Stimulated activated CD4-positive, alpha-beta T cell treated with anti-CD3 and anti-CD28 coated beads, TNF-alpha, amount 100 ng/mL, for 1 hour (primary cell): ENCODE results near the gene EDC4.
A peak's percentile ranks its signal among the peaks of the same experiment; 100 is the strongest.
"Not testable (repeated sequence)": the region's sequence is repeated elsewhere in the genome, so short reads cannot be mapped to it uniquely, and the experiment has no call there.

Experiments used
- DNase-seq, 3 donors: peaks; one replicate each; pipeline ENCODE4 v3.0.0-alpha.2; 2020; ENCODE audit warnings: low read depth in 3 of 3, low spot score in 1 of 3

EDC4 gene

DNA sequence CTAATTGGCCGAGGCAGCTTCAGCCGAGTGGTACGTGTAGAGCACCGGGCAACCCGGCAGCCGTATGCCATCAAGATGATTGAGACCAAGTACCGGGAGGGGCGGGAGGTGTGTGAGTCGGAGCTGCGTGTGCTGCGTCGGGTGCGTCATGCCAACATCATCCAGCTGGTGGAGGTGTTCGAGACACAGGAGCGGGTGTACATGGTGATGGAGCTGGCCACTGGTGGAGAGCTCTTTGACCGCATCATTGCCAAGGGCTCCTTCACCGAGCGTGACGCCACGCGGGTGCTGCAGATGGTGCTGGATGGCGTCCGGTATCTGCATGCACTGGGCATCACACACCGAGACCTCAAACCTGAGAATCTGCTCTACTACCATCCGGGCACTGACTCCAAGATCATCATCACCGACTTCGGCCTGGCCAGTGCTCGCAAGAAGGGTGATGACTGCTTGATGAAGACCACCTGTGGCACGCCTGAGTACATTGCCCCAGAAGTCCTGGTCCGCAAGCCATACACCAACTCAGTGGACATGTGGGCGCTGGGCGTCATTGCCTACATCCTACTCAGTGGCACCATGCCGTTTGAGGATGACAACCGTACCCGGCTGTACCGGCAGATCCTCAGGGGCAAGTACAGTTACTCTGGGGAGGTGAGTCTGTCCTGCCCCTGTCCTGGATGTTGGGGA lies 36.3 kb downstream of the EDC4 start:
- DNase-seq: no peak

DNA sequence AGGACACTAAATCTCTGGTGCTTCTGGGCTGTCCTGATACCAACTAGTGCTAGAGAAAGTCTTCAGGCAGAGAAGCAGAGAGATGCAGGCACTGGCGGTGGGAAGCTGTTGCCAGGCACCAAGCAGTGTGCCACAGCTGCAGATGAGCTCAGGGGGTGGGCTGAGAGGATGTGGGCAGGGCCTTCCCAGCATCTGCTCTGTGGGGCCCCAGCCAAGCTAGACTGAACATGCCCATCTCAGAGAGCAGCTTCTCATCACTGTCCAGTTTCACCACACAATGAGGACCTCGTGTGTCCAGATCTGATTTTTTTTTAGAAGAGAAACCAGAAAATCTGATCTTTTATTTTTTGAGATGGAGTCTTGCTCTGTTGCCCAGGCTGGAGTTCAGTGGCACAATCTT lies 37.3 kb downstream of the EDC4 start:
- DNase-seq: no peak

DNA sequence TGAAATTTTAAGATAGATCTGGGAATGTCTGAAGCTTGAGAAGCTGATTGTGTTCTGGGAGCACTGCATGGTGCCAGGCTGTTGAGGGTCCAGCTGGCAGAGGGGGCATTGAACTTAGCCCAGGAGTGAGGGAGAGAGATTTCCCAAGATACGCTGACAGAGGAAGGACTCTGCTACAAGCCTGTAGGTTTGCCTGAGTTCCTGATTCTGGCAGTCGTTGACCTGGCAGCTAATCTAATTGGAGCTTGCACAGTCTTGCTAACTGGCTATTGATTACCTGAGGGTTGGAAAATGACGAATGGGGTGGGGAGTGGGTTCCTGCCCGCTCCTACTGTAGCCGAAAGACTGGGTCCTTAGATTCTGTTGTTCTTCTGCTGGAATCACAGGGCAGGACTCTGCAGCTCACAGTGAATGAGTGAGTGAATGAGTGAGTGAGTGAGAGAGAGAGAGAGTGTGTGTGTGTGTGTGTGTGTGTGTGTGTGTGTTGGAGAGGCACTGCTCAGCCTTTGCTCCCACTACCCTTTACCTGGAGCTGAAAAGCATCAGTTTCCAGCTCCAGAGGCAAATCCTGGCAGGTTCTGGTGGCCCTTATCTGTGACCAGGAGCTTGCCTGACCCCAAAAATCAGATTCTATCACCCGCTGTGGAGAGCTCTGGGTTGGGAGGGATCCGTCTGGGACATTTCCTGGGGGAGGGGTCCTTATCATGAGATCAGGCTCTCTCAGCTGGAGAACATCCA lies 42.1 kb downstream of the EDC4 start:
- no peak for DNase-seq

DNA sequence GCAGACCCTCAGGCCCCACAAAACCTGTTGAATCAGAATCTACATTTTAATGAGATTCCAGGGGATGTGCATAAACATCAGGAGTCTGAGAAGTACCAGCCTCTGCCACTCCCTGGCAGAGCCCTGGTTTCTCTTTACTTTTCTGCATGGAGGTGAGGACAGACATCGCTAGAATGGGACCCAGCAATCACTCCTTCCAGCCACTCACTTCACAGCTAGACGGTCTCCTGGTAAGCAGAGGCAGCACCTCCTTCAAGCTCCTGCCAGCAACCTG lies 42.6 kb downstream of the EDC4 start:
- not testable (repeated sequence) for DNase-seq

DNA sequence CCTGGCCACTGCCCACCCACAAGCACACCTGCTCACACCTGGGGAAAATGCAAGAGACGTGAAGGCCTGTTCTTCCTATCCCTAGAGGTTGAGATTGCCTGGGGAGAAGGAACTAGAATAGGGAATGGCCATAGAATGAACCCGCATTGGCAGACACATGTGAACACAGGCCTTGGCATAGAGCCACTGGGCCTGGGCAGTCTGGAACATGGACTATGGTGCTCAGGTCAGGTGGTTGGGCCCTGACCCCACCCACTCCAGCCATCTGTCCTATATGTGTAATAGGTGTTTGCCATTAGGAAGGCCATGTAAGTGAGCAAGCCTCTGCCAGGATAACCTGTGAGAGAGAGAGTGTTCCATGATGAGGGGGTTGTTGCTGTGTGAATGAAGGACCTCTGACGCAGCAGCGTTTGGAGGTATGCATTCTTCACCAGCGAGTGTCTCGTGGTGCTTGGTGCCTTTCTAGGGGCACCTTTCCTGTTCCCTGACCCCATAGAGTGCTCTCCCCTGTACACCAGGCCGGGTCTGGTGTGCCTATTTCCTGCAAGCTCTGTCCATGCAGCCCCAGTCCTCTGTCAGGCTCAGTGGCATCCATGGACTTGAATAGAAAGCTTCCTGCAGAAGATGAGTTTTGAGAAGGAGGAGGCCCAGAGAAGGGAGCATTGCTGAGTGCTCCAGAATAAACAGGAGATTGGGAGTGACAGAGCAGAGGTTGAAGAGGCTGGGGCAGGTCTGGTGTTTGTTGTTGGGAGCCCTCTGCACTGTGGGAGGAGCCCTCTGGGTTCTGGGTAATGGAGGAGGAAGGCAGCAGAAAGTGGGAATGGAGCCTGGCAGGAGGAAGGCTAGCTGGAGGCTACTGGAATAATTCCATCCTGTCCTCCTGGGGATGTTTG lies 43.2 kb downstream of the EDC4 start:
- DNase-seq: no peak

DNA sequence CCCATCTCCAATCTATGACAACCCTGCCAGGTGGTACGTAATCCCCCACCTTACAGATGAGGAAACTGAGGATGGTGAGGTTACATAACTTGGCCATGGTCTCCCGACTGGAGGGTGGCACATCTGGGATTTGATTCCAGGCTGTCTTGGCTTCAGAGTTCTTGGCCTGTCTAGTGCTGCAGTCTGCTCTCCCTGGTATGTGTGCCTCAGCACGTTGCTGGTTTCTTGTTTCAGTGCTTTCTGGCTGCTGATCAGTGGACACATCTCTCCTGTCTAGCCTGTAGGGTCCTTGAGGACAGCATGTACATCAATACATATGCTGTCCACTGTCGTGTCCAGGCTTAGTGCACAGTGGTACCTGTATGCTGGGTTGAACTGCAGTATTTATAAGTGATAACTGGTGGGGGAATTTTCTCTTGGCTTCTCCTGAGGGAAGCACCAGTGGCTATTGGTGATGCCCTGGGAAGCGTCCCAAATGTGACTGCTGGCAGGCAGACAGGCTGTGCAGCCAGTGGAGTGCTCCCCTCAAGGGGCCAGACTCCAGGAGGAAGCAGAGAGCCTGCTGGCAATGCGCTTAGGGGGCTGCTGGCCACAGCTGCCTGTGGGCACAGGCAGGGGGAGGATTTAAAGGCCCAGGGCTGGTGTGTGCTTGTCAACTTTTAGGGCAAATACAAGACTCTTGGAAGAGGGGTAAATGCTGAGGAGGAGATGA lies 44.4 kb downstream of the EDC4 start:
- no peak for DNase-seq

DNA sequence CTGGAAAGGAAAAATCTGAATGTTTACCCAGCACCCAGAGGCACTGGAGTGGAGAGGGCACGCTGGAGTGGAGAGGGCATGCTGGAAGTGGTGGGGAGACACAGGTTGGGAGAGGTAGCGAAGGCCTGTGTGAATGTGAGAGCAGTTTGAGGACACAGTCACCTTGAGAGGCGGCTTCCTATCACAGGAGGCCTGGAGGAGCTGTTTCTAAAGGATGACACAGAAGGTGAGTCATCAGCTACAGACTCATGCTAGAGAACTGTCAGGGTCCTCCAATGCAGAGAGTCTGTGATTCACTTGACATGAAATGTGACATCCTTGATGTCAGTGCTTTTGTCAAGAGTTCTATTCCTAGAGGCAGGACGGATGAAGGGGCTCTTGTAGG lies 45.0 kb downstream of the EDC4 start:
- DNase-seq: no peak

DNA sequence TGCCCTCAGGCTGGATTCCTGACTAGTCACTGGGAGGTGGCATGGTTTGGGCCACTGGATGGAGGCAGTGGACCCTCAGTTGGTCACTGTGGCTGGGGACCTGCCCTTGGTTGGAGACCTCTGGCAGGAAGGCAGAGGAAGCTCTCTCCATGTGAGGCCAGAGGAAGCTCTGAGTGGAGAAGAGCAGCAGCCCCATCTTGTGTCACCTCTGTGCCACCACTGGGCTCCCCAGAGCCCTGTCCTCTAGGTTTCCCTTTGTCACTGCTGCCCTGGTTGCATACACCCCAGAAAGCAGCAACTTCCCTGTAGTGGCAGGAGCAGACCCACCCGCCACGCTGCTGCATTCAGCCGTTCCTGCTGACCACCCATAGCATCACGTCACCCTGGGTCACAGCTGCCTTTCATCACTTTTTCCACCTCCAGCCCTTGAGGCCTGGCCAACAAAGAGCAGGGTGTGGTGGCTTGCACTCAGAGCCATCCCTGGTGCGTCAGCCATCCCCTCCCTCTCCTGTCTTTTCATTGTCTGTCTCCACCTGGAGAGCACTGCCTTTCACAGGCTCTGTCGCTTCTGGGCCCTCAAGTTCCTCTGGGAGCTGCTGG lies 46.9 kb downstream of the EDC4 start:
- no peak for DNase-seq

DNA sequence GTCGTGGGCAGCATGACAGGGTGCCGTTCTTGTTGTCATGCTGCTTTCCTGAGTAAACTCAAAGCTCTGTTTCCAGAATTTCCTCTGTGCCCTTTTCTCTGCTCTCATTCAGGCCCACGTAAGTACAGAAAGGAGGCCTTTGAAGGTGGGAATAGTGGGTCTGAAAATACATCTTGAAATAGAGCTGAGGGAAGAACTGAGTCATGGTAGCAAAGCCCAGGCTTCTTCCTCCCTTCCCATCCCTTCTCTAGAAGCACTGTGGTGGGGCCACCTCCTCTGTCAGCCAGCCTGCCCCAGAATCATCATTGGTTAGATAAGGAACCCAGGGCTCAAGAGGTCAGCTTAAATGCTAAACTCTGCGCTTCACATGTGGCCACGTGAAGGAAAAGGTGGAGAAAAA lies 49.4 kb downstream of the EDC4 start:
- DNase-seq: no peak

DNA sequence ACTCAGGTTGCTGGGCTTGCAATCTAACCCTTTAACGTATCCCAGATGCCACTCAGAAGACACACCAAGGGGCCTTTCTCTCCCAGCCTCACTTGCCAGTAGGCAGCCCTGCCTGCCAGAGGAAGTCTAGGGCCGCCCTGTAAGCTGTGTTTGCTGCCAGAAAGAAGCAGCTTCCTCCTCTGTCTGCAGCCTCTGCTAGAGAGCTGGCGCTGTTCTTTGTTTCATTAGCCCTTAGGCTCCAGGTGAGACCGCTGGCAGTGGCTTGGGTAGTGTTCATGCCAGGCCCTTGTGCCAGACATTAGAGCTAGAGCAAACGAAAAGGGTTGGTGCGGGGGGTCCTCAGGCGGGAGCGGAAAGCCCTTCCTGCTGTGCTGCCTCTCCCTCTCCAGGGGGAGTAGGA lies 49.9 kb downstream of the EDC4 start:
- DNase-seq: no peak

DNA sequence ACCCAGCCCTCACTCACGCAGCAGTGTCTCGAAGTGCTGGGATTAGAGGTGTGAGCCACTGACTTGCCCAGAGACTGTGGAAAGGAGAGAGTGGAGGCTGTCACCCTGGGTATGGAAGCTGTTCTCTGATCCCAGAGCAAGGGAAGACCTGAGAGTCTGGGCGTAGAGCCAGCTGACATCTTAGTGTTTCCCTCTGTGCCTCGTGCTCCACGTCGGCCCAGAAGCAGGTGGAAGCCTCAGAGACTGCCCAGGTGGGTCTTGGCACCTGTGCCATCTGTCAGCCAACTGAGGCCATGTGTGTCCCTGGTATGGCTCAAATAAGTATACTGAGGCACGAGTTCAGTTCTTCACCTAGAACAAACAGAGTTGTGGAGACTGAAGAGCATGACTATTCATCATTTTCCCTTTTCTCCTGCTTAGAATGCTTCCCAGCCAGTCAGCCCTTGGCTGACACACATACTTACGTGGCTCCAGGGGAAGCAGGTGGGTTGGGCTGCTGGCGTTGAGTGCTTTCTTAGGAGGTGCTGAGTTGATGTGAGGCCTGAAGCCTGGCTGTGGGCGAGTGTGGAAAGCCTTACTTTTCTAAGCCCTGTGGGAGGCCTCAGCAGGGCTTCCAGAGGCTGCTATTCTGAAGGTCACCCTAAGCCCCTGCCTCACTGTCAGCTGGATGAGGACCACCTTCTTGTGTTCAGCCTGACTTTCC lies 50.7 kb downstream of the EDC4 start:
- no peak for DNase-seq

DNA sequence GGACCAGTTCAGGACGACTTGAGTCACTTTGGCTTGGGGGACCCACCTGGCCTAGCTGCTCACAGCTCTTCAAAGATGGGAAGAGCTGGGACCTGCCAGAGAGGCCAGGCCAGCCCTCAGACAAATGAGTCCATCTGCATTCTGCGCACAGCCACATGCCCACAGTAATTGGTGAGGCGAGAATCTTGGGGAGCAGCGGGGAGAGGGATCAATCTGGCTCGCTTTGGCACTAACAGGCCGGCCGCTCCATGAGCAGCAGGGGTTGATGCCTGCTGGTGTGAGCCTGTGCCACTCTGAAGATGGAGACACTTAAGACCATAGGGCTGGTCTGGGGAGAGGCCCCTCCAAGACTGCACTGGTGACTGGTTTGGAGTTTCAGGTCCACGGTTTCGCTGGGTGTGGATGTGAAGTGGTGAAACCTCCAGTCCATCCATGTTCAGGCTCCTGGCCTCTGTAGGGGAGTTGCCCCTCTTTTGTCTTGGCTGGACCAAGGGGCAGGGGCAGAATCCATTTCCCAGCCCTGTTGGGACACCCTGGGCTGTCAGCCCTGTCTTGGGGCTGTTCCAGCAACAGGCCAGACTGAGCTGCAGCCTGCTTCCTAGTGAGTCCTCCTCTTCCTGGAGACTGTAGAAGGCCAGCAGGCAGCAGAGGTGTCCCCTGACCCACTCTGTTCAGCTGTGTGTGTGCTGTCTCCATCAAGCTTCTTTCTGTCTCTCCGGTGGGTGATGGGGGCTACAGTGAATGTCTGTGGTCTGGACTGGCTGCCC lies 51.5 kb downstream of the EDC4 start:
- DNase-seq: no peak

DNA sequence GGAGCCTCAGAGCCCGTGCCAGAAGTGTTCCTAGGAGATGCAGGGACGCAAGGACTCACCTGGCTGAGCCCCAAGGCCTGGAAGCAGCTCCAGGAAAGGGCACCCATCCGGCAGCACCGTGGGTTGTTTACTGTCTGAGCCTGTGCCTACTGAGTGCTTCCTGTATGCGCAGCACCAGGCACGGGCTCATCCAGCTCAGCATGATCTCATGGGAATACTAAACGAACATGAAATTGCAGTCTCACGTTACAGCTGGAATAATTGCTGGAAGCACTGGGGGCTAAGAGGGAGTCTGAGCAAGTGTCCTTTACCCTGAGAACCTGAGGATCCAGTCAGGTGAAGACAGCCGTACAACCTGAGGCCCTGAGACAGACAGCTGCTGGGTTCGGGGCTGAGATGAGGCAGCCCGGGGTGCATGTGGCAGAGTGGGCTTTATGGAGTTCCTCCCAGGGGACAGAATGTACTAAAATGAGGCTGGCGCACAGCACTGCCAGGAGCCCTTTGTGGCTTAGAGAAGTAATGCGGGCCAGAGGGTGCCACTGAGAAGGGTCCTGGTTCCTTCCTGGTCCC lies 53.4 kb downstream of the EDC4 start:
- no peak for DNase-seq

DNA sequence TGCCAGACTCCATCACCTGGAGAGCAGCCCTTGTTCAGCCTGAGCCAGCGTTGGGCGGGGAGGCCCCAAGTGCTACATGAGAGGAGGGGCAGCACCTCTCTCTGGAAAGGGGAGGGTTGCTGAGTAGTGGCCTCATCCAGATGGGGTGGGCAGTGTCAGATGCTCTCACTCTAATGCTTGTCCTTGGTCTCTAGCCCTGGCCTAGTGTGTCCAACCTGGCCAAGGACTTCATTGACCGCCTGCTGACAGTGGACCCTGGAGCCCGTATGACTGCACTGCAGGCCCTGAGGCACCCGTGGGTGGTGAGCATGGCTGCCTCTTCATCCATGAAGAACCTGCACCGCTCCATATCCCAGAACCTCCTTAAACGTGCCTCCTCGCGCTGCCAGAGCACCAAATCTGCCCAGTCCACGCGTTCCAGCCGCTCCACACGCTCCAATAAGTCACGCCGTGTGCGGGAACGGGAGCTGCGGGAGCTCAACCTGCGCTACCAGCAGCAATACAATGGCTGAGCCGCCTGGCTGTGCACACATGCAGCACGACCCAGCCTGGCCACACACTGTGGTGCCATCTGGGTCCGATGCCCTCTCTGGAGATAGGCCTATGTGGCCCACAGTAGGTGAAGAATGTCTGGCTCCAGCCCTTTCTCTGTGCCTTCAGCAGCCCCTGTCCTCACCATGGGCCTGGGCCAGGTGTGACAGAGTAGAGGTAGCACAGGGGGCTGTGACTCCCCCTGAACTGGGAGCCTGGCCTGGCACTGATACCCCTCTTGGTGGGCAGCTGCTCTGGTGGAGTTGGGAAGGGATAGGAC lies 54.5 kb downstream of the EDC4 start:
- no peak for DNase-seq

DNA sequence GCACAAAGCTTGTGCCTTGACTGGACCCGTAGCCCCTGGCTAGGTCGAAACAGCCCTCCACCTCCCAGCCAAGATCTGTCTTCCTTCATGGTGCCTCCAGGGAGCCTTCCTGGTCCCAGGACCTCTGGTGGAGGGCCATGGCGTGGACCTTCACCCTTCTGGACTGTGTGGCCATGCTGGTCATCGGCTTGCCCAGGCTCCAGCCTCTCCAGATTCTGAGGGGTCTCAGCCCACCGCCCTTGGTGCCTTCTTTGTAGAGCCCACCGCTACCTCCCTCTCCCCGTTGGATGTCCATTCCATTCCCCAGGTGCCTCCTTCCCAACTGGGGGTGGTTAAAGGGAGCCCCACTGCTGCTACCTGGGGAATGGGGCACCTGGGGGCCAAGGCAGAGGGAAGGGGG lies 55.3 kb downstream of the EDC4 start:
- DNase-seq: no peak

DNA sequence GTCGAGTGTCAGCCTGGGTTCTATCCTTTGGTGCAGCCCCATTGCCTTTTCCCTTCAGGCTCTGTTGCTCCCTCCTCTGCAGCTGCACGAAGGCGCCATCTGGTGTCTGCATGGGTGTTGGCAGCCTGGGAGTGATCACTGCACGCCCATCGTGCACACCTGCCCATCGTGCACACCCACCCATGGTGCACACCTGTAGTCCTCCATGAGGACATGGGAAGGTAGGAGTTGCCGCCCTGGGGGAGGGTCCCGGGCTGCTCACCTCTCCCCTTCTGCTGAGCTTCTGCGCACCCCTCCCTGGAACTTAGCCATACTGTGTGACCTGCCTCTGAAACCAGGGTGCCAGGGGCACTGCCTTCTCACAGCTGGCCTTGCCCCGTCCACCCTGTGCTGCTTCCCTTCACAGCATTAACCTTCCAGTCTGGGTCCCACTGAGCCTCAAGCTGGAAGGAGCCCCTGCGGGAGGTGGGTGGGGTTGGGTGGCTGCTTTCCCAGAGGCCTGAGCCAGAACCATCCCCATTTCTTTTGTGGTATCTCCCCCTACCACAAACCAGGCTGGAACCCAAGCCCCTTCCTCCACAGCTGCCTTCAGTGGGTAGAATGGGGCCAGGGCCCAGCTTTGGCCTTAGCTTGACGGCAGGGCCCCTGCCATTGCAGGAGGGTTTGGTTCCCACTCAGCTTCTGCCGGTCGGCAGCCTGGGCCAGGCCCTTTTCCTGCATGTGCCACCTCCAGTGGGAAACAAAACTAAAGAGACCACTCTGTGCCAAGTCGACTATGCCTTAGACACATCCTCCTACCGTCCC lies 55.9 kb downstream of the EDC4 start:
- peak; percentile 36 to 66 (median 48) for DNase-seq

DNA sequence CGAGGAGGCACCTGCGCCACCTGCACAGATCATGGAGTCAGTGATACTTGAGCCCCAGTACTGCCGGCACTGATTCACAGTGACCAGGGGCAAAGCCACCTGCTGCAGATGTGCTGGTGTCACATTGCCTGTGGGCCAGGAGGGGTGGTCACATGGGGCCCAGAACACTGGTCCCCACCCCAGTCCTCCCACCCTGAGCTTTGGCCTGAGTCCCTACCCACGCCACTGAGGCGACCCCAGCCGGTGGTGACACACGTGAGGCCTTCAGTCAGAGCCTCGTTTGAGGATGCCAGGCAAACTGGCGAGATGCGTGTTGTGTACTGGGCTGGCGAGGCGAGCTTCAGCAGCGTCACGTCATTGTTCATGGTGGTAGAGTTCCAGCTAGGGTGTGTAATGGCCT lies 57.3 kb downstream of the EDC4 start:
- no peak for DNase-seq

DNA sequence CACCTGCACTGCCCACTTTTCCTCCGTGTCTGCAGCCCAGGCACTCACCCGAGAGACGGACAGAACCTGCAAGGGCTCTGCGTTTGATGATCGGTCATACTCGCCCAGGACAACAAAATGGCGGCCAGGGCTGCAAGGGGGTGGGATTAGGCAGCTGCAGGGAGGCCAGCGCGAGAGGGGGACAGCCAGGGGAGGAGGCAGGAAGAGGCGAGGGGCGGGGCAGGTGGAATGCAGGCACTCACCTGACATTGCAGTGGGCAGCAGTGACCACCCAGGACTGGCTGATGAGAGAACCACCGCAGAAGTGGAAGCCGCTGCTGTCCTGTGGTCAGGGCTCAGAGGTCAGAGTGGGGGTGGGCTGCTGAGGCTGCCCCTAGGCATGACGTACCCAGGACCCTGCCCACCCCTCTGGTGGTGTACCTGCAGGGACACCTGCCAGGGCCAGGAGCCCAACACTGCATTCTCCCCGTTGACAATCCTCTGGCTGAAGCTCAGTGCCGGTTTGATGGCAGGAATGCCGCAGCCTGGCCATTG lies 57.9 kb downstream of the EDC4 start:
- no peak for DNase-seq
